ENCODE results near the gene NLRP12. TPM values are rescaled to one million over a fixed set of nuclear protein-coding genes. Genes with fewer than 3 reads are reported as not detected.

NLRP12 gene
- total and polyA plus RNA-seq, 2 donors (not counting 3 experiments of a cell fraction or from before 2014, with no cell fraction given), result 0.46 to 0.73 TPM

GRCh38 chr19:53813996-53814395 lies 10.1 kb downstream of the NLRP12 start:
- DNase-seq (ENCODE audit: low read depth, low spot score) (no peak), FAIRE-seq (no peak)
- Histone ChIP-seq H3K79me2 (ENCODE audit: control insufficient read depth, insufficient read depth, low read length) (no peaks in the 10 kb centered on the region), H2AFZ (ENCODE audit: low read depth, low read length) (no peak overlapping the region), H3K36me3 (ENCODE audit: control insufficient read depth in 2 of 2, extremely low read depth in 1 of 2, insufficient read depth in 2 of 2, low read length in 2 of 2) (no peaks in the 10 kb centered on the region), H3K4me2 (ENCODE audit: insufficient read depth, low read length) (no peak overlapping the region), H3K27ac (ENCODE audit: insufficient read depth, low read depth, low read length) (no peak overlapping the region), H3K4me3 (replicated peaks in 1 of 3; ENCODE audit: insufficient read depth in 1 of 3, low read depth in 1 of 3, low read length in 3 of 3) (no peak overlapping the region), H3K9me1 (replicated peaks; ENCODE audit: control insufficient read depth, extremely low read depth, insufficient read depth, low read length) (no peaks in the 10 kb centered on the region), H3K27me3 (ENCODE audit: control insufficient read depth in 2 of 2, insufficient read depth in 2 of 2, low read length in 2 of 2) (no peaks in the 10 kb centered on the region), H3K4me1 (ENCODE audit: control insufficient read depth, extremely low read depth, insufficient read depth, low read length) (peaks cover 10% of the 10 kb centered on the region), H3K9me3 (replicated peaks; ENCODE audit: control insufficient read depth, insufficient read depth, low read length) (no peaks in the 10 kb centered on the region), H4K20me1 (replicated peaks; ENCODE audit: control insufficient read depth, extremely low read depth, insufficient read depth, low read length) (no peaks in the 10 kb centered on the region), H3K9ac (replicated peaks; ENCODE audit: extremely low read depth, insufficient read depth, low read length) (no peak overlapping the region)
- no TSS peak for BruUV-seq (replicated peaks)
- ChIA-PET CTCF (interaction anchor here (2.3 kb wide), 1 partner anchor 216 kb away, joined by 11 read pairs; no protein-coding TSS in a partner anchor), POLR2A (no interaction called here)
- intact Hi-C loops (cut with micrococcal nuclease) (no loop called here), dilution Hi-C loops (cut with MboI; ENCODE audit: extremely low pct_ligation_motif_present, low sequenced_read_pairs) (no loop called here)
- TF ChIP-seq MYC (IDR thresholded peaks at IDR 0.05; ENCODE audit: low read depth, low read length) (no peak), FOS (IDR thresholded peaks at IDR 0.05; ENCODE audit: borderline replicate concordance, insufficient read depth, low read length) (no peak), POLR2A (IDR thresholded peaks at IDR 0.05; ENCODE audit: low read depth, low read length) (no peak), JUN (IDR thresholded peaks at IDR 0.05; ENCODE audit: borderline replicate concordance, insufficient read depth, insufficient read length, low read depth) (no peak), CTCF (IDR thresholded peaks at IDR 0.05; ENCODE audit: extremely low read depth in 1 of 2, insufficient read depth in 1 of 2, low read depth in 1 of 2, low read length in 2 of 2) (no peak), EZH2 (IDR thresholded peaks at IDR 0.05; ENCODE audit: borderline replicate concordance, low read depth, low read length, severe bottlenecking) (no peak), GATA2 (IDR thresholded peaks at IDR 0.05; ENCODE audit: insufficient read depth, insufficient read length, low read depth, low read length) (no peak), POLR2AphosphoS5 (IDR thresholded peaks at IDR 0.05; ENCODE audit: insufficient read depth, low read depth, low read length) (no peak), MAX (IDR thresholded peaks at IDR 0.05; ENCODE audit: insufficient read depth, insufficient read length) (no peak)
